ENCODE results near the gene CCL26.

The CCL26 gene

DNA sequence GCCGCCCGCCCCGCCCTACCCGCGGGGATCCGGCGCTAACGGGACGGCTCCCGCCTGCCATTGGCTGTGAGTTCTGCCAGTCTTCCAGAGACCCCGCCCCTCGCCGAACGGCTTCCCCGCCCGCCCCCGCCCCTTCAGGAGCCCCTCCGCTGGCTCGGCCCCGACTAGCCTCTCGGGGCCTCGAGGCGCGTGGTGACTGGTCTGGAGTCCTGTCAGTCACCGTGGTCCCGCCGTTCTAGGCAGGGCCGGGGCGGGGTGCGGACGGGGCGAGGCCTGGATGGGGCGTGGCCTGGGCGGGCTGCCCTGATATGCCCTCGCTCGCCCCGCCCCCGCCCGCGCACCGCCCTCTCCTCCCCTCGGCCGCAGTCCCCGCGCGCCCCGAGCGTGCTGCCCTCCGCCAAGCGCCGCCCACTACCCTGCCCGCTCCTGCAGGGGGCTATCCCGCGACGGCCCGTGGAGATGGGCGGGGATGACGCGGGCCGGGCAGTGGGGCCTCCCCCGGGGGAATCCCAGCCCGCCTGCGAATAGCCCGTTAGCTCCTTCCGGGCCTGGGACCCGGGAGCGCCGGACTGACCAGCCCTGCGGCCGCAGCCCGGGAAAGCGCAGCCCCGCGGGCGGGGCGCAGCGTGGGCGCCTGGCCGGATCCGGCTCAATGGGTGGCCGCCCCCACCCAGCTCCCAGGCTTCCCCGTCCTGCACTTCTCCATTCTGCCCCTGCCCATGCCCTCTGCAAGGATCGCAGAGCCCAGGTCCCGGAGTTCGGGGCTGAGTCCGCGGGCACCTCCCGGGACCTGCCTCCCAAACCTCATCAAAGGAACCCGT, 32.8 kb downstream of the CCL26 start:
- in situ Hi-C loops (cut with MboI; ENCODE audit: low sequenced_read_pairs, unreplicated experiment) = no loop called here
- TF ChIP-seq, protein P1, sequence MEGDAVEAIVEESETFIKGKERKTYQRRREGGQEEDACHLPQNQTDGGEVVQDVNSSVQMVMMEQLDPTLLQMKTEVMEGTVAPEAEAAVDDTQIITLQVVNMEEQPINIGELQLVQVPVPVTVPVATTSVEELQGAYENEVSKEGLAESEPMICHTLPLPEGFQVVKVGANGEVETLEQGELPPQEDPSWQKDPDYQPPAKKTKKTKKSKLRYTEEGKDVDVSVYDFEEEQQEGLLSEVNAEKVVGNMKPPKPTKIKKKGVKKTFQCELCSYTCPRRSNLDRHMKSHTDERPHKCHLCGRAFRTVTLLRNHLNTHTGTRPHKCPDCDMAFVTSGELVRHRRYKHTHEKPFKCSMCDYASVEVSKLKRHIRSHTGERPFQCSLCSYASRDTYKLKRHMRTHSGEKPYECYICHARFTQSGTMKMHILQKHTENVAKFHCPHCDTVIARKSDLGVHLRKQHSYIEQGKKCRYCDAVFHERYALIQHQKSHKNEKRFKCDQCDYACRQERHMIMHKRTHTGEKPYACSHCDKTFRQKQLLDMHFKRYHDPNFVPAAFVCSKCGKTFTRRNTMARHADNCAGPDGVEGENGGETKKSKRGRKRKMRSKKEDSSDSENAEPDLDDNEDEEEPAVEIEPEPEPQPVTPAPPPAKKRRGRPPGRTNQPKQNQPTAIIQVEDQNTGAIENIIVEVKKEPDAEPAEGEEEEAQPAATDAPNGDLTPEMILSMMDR (IDR thresholded peaks at IDR 0.05; ENCODE audit: borderline replicate concordance, control extremely low read depth, extremely low read depth, insufficient read depth, missing control alignments) = no peak
- DNase-seq (ENCODE audit: low spot score) = peak; percentile 100

DNA sequence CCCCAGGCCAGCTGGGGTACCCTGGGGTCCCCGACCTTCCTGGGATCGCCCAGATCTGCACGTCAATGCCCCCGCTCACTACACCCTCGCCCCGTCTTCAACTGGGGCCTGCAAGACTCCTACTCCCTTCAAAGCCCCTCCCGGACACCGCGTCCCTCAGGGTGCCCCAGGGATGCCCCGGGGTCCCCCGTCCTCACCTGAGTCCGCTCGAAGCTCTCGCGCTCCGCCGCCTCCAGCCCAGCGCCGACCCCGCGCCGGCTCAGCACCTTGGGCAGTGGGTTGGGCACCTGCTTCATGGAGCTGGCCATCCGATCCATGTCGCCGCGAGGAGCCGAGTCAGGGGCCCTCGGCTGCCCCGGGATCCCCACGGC, 33.4 kb downstream of the CCL26 start, which contains the start of gene HIP1:
Gene HIP1, minus strand, starts transcription at position 338 of the 371 bp plus-strand sequence. Its CDS starts 21 bp downstream, at position 317.
- no peak for DNase-seq (ENCODE audit: low spot score)
- TF ChIP-seq, protein P1 (IDR thresholded peaks at IDR 0.05; ENCODE audit: borderline replicate concordance, control extremely low read depth, extremely low read depth, insufficient read depth, missing control alignments) = no peak
- in situ Hi-C loops (cut with MboI; ENCODE audit: low sequenced_read_pairs, unreplicated experiment) = no loop called here

DNA sequence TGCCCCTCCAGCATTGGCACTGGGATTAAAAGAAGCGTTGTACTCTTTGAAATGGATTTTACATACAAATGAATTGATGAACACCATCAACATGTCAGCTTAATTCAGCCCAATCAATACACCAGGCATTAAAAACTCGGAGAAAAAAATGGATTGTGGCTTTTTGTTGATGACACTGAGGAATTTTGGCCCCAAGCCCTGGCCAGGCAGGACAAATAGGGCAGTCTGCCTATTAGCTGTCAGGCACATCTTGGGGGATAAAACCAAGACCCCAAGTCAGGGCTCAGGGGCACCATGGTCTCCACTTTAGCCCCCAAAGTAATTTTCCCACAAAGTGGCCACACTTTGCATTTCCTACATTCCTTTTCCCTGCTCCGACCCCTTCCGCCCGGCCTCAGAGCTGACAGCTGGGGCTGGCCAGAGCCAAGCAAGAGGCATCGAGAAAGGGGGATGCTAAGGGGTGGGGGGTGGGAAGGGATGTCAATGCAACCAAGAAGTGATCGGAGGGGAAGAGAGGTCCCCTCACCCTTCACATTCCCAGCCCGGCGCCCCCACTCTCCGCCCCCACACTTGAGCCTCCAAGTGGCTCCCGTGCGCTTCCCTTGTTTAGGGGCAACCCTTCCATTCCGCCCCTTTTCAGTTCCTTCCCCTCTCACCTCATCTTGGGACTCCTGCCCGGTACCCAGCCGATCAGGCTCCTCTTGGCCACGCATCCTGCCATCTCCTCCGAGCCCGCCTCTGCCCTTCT, 34.0 kb downstream of the CCL26 start:
- no peak for DNase-seq (ENCODE audit: low spot score)

DNA sequence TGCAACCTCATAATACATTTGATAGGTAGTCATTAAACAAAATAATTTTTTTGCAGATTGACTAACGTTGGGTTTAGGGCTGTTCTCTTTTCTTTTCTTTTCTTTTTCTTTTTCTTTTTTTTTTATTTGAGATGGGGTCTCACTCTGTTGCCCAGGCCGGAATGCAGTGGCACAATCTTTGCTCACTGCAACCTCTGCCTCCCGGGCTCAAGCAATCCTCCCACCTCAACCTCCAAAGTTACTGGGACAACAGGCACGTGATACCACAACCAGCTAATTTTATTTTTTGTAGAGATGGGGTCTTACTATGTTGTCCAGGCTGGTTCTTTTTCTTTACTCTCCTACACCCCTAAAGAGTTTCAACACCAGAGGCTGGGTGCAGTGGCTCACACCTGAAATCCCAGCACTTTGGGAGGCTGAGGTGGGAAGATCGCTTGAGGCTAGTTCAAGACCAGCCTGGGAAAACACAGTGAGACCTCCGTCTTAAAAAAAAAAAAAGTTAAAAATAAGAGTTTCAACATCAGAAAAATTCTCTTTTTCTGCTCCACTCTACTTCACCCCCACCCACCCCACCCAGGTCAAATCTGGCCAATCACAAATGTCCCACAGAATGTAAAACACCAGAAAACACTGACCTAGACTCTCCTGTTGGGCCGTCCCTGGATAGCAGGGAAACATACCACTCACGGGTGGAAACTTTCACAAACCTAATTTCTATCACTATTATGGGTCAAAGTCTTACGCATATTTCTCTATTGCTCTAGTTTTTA, 36.2 kb downstream of the CCL26 start:
- TF ChIP-seq, protein P1 (IDR thresholded peaks at IDR 0.05; ENCODE audit: borderline replicate concordance, control extremely low read depth, extremely low read depth, insufficient read depth, missing control alignments) = no peak
- in situ Hi-C loops (cut with MboI; ENCODE audit: low sequenced_read_pairs, unreplicated experiment) = no loop called here
- DNase-seq (ENCODE audit: low spot score) = no peak

More for the DNA sequence above, 34.0 kb downstream of the CCL26 start:
- TF ChIP-seq, protein P1 (IDR thresholded peaks at IDR 0.05; ENCODE audit: borderline replicate concordance, control extremely low read depth, extremely low read depth, insufficient read depth, missing control alignments) = no peak
- in situ Hi-C loops (cut with MboI; ENCODE audit: low sequenced_read_pairs, unreplicated experiment) = no loop called here

DNA sequence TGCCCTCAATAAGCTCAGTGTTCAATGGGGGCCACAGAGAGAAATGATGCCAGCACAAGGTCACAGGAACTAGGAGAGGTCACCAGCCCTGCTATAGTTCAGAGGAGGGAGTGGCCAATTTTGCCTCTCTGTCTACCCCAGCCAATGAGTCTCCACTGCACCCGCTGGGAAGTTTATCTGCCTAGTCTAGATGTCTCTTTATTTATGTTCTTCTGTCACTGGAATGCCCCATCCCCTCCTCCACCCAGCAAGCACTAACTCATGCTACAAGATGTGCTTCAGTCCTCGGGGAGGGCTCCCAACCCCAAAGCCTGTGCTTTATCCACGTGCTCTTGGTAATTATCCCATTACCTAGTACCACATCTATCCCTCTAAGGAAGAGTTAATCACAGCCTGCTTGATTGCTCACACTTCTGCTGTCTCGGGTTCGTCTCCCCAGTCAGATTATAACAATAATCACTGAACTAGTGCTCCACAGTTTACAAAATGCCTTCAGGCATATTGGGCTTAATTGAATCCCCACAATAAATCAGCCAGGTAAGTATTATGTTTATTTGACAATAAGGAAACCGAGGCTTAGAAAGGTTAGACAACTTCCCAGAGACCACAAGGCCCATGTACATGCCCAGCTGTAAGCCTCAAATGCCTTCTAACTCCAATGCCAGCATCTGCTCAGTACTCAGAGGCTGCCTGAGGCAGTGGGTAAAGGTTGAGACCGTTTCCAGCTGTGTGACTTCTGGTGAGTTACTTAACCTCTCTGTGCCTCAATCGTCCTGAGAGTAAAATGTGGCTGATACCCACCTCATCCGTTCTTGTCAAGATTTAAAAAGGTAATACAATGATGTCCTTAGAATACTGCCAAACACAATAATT, 37.2 kb downstream of the CCL26 start:
- in situ Hi-C loops (cut with MboI; ENCODE audit: low sequenced_read_pairs, unreplicated experiment) = no loop called here
- DNase-seq (ENCODE audit: low spot score) = no peak
- TF ChIP-seq, protein P1 (IDR thresholded peaks at IDR 0.05; ENCODE audit: borderline replicate concordance, control extremely low read depth, extremely low read depth, insufficient read depth, missing control alignments) = no peak

All from GM13976 (cell line).